Fibroblast of villous mesenchyme (primary cell): Measurements from ENCODE around the gene NT5M. TPM values are rescaled to one million over a fixed set of nuclear protein-coding genes. Genes with fewer than 3 reads are reported as not detected.
A peak's percentile ranks its signal among the peaks of the same experiment; 100 is the strongest.

Source experiments
- DNase-seq: peaks from one replicate; pipeline ENCODE4 v3.0.0-alpha.2; 2010; ENCODE audit warnings: low read depth
- H3K4me3 ChIP-seq: 2 replicates; pipeline ENCODE4 v1.5.1; 2011; ENCODE audit warnings: low read depth, mild to moderate bottlenecking, low read length
- total RNA-seq: library from RNA; depleted of rRNA; stranded (reverse); fragments of >200 nt; gene quantifications from 2 replicates; pipeline ENCODE4 v1.2.3, GENCODE V29; 2012
- TF ChIP-seq, protein P1 (sequence below): IDR thresholded peaks from 2 replicates; pipeline ENCODE4 v1.5.1; 2012; ENCODE audit warnings: low read depth, mild to moderate bottlenecking, low read length; ENCODE audit not compliant: insufficient read depth

The NT5M gene
- total RNA-seq, 1 donor: 1.3 TPM

DNA sequence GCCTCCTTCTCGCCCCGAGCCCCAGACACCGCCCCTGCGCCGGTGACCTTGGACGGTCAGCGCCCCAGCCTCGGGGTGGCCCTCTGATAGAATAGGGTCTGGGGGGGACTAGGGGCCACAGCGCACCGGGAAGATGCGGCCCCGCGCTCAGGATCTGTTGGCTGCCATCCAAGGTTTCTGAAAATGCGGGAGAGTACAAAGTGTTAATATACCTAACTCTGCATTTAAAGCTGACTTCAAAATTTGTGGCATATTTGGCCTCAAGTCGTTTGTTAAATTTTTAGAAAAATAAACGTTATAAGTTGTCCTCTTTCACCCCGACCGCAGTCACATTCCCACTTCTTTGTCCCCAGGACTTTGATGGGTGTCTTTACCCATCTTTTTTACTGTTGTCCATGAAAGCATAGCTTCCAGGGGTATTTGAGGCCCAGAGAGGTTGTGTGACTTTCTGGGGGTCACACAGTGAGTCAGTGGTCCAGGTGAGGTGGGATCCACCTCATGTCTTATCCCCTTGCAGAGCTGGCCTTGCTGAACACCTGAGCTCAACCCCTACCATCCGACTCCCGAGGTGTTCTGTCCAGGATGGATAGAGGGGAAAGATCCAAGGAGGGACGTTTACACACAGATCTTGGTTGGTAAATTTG lies 796 bp downstream of the NT5M start:
- TF ChIP-seq, protein P1, sequence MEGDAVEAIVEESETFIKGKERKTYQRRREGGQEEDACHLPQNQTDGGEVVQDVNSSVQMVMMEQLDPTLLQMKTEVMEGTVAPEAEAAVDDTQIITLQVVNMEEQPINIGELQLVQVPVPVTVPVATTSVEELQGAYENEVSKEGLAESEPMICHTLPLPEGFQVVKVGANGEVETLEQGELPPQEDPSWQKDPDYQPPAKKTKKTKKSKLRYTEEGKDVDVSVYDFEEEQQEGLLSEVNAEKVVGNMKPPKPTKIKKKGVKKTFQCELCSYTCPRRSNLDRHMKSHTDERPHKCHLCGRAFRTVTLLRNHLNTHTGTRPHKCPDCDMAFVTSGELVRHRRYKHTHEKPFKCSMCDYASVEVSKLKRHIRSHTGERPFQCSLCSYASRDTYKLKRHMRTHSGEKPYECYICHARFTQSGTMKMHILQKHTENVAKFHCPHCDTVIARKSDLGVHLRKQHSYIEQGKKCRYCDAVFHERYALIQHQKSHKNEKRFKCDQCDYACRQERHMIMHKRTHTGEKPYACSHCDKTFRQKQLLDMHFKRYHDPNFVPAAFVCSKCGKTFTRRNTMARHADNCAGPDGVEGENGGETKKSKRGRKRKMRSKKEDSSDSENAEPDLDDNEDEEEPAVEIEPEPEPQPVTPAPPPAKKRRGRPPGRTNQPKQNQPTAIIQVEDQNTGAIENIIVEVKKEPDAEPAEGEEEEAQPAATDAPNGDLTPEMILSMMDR: no peak
- DNase-seq: no peak
- H3K4me3 ChIP-seq: peak overlapping the region; percentile 55

DNA sequence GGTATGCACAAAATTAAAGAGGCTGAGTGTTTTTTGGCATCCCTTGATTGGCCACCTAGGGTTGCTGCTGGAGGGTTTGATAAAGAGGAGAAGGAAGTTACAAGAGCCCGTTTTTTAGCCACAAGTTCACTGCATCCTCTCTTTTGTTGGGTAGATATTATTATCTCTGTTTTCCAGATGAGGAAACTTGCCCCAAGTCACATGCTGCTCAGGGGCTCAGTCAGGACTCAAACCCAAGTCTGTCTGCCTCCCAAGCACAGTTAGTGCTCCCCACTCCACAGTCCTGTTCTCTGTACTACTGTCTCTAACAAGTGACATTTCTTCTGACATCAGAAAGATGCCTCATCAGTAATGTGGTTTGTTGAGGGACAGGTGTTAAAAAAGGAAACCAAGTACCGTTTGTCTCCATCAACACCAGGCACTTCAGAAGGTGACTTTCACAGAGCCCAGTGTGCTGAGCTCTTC lies 1.4 kb downstream of the NT5M start:
- no peak overlapping the region for H3K4me3 ChIP-seq
- DNase-seq: no peak
- TF ChIP-seq, protein P1: no peak

DNA sequence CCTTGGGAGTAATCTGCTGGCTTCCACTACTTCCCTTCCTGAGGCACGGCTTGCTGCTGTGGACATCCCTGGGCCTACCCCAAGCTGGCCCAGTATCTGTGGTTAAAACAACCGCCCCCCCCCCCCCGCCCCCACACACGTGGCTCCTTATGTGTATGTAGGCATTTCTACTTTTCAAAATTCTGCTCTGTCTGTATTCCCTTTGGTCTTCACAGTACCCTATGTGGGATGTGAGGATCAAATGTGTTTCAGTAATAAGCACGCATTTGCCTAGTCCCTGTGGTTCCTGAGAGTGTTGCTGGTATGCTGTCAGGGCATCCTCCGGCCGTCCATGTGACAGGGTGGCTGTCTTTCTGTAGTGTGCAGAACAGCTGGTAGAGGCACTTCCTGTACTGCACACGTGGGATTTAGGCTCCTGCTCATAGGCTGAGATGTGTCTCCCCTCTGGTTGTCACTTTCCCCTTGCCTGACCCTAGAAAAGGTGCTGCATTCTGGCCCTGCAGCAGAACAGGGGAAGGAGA lies 2.2 kb downstream of the NT5M start:
- TF ChIP-seq, protein P1: no peak
- DNase-seq: no peak
- no peak overlapping the region for H3K4me3 ChIP-seq

DNA sequence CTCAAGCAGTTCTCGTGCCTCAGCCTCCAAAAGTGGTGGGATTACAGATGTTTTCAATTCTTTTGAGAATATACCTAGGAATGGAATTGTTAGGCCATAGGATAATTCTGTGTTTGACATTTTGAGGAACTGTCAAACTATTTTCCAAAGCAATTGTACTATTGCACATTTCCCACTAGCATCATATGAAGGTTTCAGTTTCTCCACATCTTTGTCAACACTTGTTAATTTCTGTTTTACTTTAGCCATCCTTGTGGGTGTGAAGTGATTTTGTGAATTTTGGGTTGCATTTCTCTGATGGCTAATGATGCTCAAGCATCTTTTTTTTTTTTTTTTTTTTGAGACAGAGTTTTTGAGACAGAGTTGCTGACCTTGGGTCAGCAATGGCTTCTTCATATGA lies 6.2 kb downstream of the NT5M start:
- TF ChIP-seq, protein P1: no peak
- DNase-seq: no peak
- no peak overlapping the region for H3K4me3 ChIP-seq

DNA sequence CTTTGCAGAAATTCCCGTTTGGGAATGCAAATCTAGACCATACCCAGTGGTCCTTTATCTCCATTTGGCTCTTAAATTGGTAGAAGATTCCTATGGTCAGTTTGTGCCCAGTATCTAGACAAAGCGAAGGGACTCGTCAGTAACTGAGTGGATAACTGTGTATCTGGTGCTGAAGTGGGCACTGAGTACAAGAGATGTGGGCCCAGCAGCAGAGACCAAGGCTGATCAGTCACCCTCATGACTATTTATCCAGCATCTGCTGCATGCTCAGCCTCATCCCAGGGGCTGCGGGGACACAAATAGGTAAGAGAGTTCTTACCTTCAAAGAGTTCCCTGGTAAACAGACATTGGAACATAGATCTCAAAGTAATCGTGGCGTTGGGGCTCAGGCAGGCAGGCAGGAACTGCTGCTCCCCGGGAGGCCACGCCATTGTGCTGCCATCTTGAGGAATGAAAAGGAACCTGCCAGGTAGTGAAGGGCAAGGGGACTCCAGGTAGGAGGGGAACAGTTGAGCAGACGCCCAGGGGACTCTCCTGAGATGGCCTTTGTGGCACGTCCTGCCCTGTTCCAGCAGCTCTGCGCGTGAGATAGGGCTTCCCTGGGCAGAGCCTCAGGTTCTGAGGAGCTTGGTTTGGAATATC lies 10.3 kb downstream of the NT5M start:
- H3K4me3 ChIP-seq: no peak overlapping the region
- TF ChIP-seq, protein P1: peak; percentile 40
- no peak for DNase-seq

DNA sequence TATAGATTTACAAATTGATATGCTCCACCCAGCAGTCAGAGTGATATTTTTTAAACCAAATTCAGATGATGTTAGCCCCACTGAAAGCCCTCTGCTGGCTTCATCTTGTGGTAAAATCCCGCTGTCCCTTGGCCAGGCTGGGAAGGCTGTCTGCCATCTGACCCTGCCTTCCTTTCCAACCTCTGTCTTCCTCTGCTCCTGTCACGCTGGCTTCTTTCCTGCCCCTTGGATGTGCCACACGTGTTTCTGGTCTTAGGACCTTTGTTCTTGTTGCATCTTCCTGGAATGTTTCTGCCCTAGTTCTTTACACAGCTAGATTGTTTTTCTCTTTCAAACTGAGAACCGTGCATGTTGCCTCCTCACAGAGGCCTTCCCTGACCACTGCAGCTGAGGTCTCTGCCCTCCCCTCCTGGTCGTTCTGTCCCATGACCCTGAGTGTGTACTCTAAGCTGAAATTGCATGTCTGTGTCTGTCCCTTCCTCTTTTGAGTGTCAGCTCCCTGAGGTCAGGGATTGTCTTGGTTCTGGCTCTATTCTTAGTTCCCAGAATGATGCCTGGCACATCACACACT lies 11.4 kb downstream of the NT5M start:
- no peak overlapping the region for H3K4me3 ChIP-seq
- no peak for DNase-seq
- TF ChIP-seq, protein P1: no peak
